H1 (cell line): ENCODE measurements around the gene STYXL1. TPM values are rescaled to one million over a fixed set of nuclear protein-coding genes. Genes with fewer than 3 reads are reported as not detected.

Source experiments
- EP300 ChIP-seq, 2 experiments: IDR thresholded peaks; 1 replicate in 1 of 2; 2 replicates in 1 of 2; pipeline ENCODE4 v1.6.1; 2011 to 2012; ENCODE audit warnings: low read depth in 2 of 2, low read length in 2 of 2, mild to moderate bottlenecking in 2 of 2, borderline replicate concordance in 1 of 2, inconsistent platforms in 1 of 2, moderate library complexity in 1 of 2
- GTF2F1 ChIP-seq: IDR thresholded peaks from 2 replicates; pipeline ENCODE4 v1.6.1; 2012; ENCODE audit warnings: low read depth, low read length, improper control_type of control experiment, borderline replicate concordance
- JUN ChIP-seq: IDR thresholded peaks from 2 replicates; pipeline ENCODE4 v1.6.1; 2011; ENCODE audit warnings: low read depth, mild to moderate bottlenecking, improper control_type of control experiment, low read length
- NRF1 ChIP-seq: IDR thresholded peaks from 2 replicates; pipeline ENCODE4 v1.6.1; 2011; ENCODE audit warnings: mild to moderate bottlenecking, low read depth, low read length, improper control_type of control experiment
- SIX5 ChIP-seq: IDR thresholded peaks from 2 replicates; pipeline ENCODE4 v1.6.1; 2011; ENCODE audit warnings: mild to moderate bottlenecking, low read depth, low read length
- polyA plus RNA-seq, 7 experiments: library from polyadenylated mRNA; depleted of rRNA in 3 of 7; stranded (reverse) in 5 of 7; unstranded in 2 of 7; fragments of >200 nt in 5 of 7; fragments of 200-250 nt in 2 of 7; gene quantifications; 1 replicate in 5 of 7; 2 replicates in 1 of 7; 4 replicates in 1 of 7; pipeline versions ENCODE4 v1.2.1 to v1.2.3, GENCODE V29; 2011 to 2013; ENCODE audit warnings: missing spikeins in 2 of 7, mixed read lengths in 2 of 7
- total RNA-seq: library from RNA; stranded (reverse); fragmentation: NEBNext Ultra II Directional; extraction: Animal tissue kit (Norgen Biotek cat#: 25700); gene quantifications from 2 replicates; pipeline ENCODE4 v1.2.1, GENCODE V29; 2021
- TF ChIP-seq, protein P1 (sequence below): IDR thresholded peaks from 2 replicates; pipeline ENCODE4 v1.6.1; 2011; ENCODE audit warnings: low read length, improper control_type of control experiment

STYXL1 gene
- total and polyA plus RNA-seq, 2 of the 8 experiments (the other 6 are each of a cell fraction or from before 2014, with no cell fraction given): 32.3 to 53.9 TPM

DNA sequence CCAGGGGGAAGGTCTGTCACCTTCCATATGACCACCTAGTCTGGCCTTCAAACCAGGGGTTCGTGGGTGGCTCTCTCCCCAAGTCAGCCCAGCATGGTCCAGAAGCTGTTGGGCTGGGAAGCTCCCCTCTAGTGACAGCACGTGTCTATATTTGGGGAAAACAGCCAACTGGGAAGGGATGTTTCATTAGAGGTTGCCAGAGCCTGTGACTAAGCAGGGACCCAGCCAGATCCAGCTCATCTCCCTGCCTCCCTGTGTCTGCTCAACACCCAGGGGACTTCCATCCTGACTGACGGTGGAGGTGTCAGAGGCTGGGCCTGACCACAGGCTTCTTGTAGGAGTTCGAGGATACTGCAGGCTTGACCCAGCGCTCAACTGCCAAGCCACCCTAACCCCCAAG, 10.5 kb downstream of the STYXL1 start (continued):
- TF ChIP-seq SIX5: no peak
- TF ChIP-seq JUN: no peak
- TF ChIP-seq NRF1: no peak
- TF ChIP-seq, protein P1, sequence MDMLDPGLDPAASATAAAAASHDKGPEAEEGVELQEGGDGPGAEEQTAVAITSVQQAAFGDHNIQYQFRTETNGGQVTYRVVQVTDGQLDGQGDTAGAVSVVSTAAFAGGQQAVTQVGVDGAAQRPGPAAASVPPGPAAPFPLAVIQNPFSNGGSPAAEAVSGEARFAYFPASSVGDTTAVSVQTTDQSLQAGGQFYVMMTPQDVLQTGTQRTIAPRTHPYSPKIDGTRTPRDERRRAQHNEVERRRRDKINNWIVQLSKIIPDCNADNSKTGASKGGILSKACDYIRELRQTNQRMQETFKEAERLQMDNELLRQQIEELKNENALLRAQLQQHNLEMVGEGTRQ: no peak
- no peak for TF ChIP-seq EP300 (IDR thresholded peaks at IDR 0.05; ENCODE audit: borderline replicate concordance in 1 of 2, low read depth in 2 of 2, low read length in 2 of 2)
- TF ChIP-seq GTF2F1: no peak
- TF ChIP-seq, all 59 proteins: peak for 0
